ENCODE results near the gene PUS10. TPM values are rescaled to one million over a fixed set of nuclear protein-coding genes. Genes with fewer than 3 reads are reported as not detected.

PUS10 gene
- polyA plus RNA-seq, 1 experiment: 4.1 TPM

DNA sequence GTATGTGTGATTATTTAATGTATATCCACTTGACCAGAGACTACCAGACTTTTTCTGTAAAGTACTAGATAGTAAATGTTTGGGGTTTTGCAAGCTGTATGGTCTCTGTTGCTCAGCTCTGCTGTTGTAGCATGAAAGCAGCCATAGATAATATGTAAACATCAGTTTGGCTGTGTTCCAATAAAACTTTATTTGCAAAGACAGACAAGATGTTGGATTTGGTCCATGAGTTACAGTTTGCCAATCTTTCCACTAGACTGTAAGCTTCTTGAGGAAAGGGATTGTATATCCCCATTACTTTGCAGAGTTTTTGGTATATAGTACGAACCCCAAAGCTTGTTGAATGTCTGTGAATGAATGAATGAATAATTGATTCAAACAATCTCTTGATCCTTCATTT lies 119.5 kb downstream of the PUS10 start:
- TF ChIP-seq, protein P1, sequence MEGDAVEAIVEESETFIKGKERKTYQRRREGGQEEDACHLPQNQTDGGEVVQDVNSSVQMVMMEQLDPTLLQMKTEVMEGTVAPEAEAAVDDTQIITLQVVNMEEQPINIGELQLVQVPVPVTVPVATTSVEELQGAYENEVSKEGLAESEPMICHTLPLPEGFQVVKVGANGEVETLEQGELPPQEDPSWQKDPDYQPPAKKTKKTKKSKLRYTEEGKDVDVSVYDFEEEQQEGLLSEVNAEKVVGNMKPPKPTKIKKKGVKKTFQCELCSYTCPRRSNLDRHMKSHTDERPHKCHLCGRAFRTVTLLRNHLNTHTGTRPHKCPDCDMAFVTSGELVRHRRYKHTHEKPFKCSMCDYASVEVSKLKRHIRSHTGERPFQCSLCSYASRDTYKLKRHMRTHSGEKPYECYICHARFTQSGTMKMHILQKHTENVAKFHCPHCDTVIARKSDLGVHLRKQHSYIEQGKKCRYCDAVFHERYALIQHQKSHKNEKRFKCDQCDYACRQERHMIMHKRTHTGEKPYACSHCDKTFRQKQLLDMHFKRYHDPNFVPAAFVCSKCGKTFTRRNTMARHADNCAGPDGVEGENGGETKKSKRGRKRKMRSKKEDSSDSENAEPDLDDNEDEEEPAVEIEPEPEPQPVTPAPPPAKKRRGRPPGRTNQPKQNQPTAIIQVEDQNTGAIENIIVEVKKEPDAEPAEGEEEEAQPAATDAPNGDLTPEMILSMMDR (IDR thresholded peaks at IDR 0.05; ENCODE audit: insufficient read depth, low read depth, low read length): no peak
- no peaks in the 10 kb centered on the region for H3K27me3 ChIP-seq (ENCODE audit: control insufficient read depth, insufficient read depth, low read length)
- no peaks in the 10 kb centered on the region for H3K36me3 ChIP-seq (ENCODE audit: control insufficient read depth, insufficient read depth, low read length)
- ChIA-PET POLR2A (no interaction called here), CTCF (no interaction called here)
- no peak for DNase-seq (ENCODE audit: low read depth)
- H3K4me3 ChIP-seq (ENCODE audit: low read depth, low read length): no peak overlapping the region

Small RNAs within 50 kb of the gene (small RNA-seq; reads per million reads assigned to genes)
- gene RNA5SP95 (ENCODE audit: insufficient read length, low read depth, low replicate concordance) (not detected), gene RNU4-51P (ENCODE audit: insufficient read length, low read depth, low replicate concordance) (not detected)

Other genes with a start within 250 kb of the PUS10 start
- gene REL, start 136.7 kb downstream of the PUS10 start, polyA plus RNA-seq (2011; rRNA removed): 0.99 and 2.2 TPM in 2 replicates
- 11.7 and 25.1 TPM in 2 replicates for gene PEX13, start 535 bp downstream of the PUS10 start, polyA plus RNA-seq (2011; rRNA removed)
- 2.8 and 4.7 TPM in 2 replicates for gene SANBR, start 47.6 kb upstream of the PUS10 start, polyA plus RNA-seq (2011; rRNA removed)
- gene C2orf74, start 143.9 kb upstream of the PUS10 start, polyA plus RNA-seq (2011; rRNA removed): 6.5 and 19.5 TPM in 2 replicates

All from BJ (cell line).